Measurements from ENCODE around the gene CKAP2L.

- TF ChIP-seq CTCF (IDR thresholded peaks at IDR 0.05; ENCODE audit: low read depth, low read length) (no peak), MAX (IDR thresholded peaks at IDR 0.05; ENCODE audit: low read depth, low read length) (no peak)
These were observed 71.5 kb downstream of the CKAP2L start for GRCh38 chr2:112692918-112693317.

All from NB4 (cell line).